Endometrium (tissue), 2 donors: ENCODE results near the gene THSD4.
A peak's percentile ranks its signal among the peaks of the same experiment; 100 is the strongest.

Source experiments
- FAIRE-seq: peaks from 2 replicates; lab custom pipeline; 2012; peaks lifted over from hg19 to GRCh38; lab: Jason Lieb, UNC
- donor health status: control.
- donor health status: control.

THSD4 gene

DNA sequence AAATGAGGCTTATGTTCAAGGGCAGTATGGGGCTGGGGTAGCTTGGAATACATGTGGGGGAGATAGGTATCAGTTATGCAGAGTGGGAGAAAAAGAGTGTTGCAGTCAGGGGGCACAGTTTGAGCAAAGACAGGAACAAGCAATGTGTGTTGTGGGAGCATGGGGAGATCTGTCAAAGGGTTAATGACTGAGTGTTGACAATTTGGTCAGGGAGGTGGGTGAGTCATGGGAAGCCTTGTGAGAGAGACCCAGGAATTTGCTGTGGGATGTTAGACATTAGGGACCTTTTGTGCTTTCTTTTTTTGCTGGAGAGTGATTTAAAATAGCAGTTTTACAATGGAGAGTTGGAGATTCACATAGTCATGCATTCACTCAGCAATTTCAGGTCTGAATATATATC, 473.5 kb downstream of the THSD4 start:
- no peak for FAIRE-seq

DNA sequence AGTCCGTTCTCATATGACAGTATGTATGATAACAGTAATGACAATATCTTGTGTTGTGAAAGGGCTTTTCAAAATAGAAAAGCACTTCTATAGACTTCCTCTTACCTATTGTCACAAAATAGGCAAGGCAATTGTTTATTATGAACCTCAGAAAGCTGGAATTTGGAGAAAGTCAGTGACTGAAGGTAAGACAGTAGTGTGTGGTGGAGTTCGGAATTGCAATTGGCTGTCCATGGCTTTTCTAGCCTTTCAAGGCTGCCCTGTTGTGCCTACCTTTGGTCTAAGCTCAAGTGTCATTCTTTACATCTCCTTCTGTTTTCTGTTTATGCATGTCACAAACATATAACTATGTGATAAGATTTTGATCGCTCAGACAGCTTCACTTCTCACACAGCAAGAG, 475.8 kb downstream of the THSD4 start:
- FAIRE-seq: no peak

DNA sequence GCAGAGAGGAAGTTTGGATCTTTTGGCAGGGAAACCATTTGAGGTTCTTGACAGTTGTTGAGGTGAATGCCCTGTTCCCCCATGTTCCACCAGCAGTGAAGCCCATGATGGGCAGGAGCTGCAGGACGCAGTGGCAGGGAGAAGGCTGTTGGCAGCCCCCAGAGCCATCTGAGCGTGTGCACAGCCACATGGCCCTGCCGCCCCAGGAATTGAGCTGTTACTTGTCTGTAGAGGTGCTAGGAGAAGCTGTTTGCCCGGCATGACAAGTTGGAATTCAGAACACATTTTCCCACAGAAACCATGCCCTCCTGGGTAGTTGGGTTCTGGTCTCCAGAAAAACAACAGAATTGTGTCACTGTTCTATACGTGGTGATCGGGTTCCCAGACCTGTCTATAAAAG, 476.9 kb downstream of the THSD4 start:
- no peak for FAIRE-seq

DNA sequence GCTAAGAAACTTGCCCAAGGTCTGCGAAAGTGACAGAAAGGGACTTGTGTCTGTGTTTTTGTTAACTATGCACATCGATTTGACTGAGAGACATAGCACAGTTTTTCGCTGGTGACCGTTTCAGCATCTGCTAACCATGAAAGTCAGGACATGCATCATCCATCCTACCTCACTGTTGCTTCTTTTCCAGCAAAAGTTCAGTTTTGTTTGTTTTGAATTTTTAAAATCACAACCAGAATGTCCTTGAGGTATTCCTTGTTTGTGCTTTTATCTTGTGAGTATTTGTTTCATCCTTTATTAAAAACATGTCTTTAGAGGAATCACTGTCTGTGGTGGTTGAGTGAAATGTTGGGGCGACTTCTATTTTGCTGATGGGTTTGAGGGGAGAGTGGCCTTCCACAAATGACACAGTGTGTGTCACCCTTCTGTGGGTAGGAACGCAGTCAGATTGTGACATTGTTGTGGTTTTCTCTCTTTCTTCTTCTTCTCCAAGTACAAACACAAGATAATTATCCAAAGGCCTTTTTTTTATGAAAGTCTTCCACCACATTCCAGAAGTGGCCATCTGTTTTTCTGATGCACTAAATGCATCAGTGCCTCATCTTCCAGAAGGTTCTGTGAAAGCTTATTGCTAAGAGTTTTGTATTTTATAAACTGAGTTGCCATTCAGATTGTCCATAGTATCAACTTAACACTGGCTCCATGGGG, 480.7 kb downstream of the THSD4 start:
- peak; percentile 88 for FAIRE-seq

DNA sequence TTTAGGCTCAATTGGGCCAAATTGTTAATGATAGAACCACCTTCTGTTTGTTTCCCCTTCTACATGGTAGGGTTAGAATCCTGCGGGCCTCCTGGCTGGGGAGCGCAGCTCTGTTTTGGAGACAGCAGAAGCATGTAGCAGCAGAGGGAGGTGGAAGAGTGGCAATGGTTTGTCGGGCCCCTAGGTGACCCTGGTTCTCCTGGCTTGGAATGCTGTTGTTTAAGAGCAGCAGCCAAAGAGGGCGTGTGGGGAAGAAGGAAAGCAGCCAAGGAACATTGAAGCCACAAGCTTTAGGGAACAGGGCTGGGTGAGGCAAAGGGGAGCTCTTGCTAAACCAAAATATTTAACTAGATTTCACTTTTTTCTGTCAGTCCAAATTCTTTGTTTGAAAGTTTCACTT, 481.4 kb downstream of the THSD4 start:
- peak; percentile 95 for FAIRE-seq

DNA sequence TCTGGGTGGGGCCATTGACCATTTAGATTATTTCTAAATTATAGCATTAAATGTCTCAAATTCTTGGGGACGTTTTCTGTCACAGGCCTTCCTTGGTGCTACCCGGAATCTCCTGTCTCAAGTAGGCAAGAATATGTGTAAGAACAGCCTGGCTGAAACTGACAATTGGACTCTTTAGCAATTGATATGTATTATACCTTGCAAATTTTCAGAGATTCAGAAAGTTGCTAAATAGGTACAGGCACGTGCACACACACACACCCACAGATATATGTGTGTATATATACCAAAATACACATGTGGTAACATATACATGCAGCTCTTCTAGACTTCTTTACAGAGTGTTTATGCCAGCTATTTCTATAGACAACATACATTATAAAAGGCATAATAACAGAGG, 481.9 kb downstream of the THSD4 start:
- FAIRE-seq: no peak

DNA sequence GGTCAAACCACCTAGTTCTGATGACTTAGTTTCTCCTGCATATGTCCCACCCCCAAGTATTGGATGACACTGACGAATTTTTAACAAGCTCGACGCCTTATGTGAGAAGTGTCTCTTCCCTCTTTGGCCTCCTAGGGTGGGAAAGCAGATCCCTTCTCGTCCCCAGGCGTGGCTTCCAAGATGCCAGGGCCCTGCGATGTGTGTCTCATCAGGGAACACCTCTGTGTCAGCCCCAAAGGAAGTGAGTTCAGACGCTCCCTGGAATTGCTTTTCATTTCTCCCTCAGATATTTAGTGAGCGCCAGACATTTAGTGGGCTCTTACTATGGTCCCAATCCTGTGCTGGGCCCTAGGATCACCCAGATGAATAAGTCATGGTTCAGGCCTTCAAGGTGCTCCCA, 482.4 kb downstream of the THSD4 start:
- no peak for FAIRE-seq

DNA sequence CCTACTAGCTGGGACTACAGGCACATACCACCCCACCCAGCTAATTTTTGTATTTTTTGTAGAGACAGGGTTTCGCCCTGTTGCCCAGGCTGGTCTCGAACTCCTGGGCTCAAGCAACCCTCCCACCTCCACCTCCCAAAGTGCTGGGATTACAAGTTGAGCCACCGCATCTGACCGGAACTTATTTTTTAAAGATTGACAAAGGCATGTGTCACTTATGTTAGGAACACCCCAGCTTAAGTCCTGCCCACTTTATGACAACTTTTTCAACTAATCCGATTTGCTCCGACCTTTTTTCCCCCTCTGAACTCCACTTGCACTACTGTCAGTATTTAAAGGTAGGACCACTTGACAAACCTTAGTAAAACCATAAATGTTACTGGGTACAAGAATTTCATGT, 483.5 kb downstream of the THSD4 start:
- no peak for FAIRE-seq

DNA sequence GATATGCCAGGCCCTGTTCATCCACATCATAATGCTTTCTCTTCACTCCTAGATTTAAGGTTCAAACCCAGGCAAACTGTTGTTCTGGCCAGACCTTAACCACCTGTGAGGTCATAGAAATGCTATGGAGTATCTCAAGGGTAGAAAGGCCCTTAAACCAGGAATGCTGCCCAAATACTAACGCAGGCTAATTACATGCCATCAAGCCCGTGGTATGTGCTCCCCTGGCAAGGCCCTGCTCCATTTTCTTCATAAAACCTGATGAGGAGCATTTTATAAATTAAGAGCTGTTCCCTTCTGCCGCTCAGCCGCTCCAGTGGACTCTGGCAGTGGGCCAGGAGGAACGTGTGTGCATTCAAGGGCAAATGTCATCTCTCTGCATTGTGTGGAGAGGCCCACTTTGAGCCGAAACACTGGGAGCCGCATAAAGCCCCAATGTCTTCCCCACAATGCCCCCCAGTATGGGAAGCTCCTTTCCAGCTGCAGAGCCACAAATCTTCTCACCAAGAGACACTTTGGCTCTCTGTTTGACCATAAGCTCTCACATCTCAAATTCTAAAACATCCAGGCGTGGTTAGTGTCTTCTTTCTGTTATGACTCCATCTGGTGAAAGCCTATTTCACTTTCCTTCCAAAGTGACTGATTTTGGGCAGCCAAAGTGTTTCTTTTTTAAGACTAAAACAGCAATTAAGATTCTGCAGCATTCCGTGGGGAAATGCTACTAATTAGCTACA, 484.3 kb downstream of the THSD4 start:
- FAIRE-seq: peak; percentile 90

DNA sequence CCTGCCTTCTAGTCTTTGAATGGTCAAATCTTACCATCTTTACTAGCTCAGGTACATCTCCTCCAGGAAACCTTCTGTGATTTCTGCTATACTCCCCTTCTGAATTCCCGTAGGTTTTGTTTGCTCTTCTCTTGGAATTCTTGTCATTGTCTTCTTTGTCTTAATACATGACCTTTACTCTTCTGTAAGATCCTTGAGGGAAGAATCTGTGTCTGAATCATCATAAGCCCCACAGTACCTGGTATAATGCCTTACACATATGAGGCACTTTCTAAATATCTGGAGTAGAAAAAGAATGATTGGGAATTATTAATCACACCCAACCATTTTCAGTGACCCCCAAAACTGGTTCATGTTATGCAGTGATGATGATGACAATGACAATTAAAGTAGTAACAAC, 485.0 kb downstream of the THSD4 start:
- FAIRE-seq: no peak

DNA sequence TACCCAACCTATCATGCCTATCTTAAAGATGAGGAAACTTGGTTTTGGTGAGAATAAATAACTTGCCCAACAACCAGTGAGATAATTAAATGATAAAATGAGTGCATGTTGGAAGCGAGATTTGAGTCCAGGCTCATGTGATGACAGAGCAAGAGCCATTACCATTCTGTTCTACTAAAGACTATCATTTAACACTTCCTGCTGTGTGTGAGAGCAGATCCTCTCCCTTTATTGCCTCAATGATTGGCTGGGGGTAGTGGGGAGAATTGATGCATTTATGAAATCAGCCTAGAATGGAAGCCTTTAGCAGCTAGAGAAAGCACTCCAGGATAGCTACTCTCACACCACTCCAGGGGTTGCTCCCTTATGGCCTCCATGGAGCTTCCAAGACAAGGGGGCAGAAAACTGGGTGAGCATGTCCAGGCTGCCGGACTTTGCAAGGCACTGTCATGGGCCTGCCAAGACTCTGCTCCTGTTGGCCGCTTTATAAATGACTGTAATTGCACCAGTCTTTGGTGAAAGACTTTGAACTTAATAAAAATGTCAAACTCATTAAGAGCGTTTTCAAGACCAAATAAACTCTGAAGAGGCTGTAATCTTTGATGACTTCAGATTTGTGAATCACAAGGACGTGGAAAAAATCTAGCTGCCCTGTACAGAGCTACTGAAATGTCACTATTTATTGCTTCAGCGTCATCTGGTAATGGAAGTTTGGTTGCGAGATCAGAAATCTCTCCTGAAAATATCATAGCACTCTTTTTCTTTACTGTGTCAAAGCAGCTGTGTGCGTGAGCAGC, 486.0 kb downstream of the THSD4 start:
- peak; percentile 91 for FAIRE-seq

DNA sequence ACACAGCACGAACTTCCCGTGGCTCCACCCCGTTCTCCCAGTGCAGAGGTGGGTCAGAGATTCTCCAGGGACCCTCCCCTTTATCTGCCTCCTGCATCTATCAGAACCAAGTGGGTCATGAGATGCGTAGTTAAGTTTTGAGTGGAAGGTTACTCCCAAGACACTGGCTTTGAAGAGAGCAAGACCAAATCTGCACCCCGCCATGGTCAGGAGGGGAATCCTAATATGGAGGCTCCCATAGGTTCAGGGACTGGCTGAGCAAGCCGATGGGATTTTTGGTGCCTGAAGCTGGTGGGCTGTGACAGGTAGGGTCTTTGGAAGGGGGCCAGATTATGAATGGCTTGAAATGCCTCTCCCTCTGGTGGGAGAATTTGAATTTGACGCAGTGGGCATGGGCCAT, 488.1 kb downstream of the THSD4 start:
- no peak for FAIRE-seq

DNA sequence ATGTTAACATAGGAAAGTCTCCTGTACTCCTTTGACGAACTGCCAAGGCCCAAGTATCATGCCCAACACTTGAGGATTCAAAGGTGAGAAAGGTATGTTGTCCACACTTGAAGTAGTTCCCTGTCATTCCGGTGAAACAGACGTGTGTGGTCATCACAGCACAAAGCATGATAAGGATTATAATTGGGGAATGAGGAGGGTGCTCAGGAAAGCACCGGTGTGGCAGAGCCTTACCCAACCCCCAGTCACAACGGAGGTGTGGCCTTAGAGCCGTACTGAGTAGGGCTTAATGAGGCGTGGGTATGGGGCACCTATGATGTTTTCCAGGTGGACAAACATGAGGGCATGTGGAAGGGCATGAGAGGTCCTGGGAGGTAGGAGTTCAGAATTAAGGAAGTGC, 492.1 kb downstream of the THSD4 start:
- no peak for FAIRE-seq

DNA sequence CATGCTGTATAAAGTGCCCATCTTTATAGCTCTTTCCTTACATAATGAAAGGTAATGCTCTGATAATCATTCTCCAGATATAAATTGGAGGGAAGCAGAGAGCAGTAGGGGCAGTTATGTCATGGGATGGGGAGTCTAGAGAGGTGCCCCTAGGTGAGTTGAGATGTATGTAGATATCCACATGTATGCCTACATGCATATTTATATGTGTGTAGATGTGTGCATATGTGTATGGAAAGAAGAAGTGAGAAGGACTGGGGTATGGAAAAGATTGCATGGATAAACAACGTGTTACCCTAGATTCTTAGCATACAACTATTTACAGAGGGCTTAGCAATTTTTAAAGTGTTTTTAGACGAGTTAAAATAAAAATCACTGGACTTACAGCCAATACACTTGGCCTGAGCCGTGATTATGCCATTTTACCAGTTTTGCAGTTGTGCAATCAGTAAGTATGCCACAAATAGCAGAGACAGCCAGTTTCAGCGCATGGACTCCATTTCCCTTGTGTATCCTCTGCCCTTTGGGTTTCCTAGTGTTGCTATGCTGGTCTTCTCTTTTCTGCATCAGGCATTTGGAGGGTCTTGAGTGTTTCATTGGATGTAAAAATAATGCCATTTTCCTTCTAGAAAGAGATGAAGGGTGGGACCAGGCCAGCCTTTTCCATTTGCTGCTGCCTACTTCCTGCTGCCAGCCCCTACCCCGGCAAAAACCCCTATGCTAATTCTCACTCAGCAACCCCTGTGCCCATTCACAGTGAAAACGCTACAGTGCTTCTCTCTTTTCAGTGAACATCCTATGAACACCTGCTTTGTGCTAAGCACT, 495.7 kb downstream of the THSD4 start:
- FAIRE-seq: no peak

DNA sequence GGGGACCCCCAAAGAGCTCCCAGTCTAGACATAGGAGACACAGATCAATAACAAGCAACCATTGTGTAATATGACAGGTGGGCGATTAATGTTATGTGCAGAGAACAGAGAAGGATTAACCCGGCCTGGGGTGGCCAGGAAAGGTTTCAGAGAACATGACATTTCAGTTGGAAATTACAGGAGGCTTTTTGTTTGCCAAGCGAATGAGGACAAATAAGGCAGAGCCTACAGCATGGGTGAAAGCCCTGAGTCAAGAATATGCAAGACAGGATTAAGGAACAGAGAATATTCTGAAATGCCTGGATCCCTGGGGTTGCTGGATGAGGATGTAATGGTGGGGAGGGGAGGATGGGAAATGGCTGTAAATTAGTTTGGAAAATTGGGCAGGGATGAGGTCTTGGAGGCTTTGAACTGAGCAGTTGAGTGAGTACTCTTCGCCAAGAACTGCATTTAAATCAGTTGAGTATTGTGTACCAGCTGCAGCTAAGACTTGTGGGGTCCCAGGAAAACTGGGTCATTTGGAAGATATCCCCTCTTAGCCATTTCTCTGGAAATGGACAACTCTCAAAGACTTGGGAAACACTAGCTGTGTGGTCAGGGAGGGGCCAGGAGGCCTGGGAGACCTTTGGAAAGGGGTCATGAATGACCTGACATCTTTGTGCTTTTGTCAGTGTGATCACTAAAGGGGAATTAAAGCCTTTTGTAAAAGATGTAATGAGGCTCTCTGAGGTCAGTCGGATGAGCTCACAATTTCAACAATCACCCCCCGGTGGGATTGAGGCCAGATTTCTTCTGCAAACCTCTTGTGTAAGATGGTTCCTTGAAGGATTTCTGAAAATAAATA, 496.5 kb downstream of the THSD4 start:
- no peak for FAIRE-seq

DNA sequence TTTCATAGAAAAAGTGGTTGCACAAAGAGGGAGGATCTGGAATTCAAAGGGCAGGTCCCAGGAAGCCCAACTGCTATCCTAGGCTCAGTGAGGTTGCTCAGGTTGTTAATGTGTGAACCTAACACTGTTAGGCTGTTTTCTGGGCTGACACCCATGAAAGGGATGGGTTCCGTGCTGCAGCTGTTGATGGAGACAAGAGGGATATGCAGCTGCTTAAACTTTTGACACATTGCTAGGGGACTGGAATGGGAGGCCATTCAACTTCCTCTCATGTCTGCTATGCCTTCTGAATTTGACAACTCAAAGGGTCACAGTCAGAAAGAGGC, 497.1 kb downstream of the THSD4 start:
- FAIRE-seq: no peak

DNA sequence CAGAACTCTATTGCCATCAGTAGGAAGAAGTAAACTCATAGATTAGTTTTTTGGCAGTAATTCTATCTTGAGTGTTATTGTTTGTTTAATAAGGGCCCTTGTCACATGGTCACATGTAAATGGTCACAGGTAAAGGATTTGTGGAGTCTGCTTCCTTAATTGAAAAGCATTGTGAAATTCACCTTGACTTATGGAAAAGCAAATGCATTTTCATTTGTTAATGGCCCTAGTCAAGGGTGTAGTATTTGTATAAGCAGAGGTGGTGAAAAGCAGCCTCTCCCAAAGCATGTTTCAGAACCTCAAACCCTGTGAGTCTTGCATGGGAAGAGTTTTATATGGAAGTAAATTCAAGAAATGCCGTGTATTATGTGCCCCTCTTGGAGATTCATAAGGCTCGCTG, 497.6 kb downstream of the THSD4 start:
- FAIRE-seq: no peak

DNA sequence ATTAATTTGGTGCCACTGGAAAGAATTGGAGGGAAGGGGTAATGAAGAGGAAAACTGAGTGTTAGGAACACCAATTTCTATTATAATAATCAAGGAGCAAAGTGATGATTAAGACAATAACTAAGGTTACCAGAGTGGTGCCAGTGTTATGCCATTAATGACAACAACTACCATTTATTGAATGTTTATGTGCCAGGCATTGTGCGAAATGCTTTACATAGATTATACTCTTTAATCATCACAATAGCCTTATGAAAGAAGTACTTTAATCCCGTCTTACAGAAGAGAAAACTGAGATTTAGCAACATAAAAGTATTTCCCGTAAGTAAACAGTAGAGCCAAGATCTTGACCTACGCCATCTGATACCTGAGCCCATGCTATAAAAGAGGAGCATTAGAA, 507.8 kb downstream of the THSD4 start:
- FAIRE-seq: no peak

DNA sequence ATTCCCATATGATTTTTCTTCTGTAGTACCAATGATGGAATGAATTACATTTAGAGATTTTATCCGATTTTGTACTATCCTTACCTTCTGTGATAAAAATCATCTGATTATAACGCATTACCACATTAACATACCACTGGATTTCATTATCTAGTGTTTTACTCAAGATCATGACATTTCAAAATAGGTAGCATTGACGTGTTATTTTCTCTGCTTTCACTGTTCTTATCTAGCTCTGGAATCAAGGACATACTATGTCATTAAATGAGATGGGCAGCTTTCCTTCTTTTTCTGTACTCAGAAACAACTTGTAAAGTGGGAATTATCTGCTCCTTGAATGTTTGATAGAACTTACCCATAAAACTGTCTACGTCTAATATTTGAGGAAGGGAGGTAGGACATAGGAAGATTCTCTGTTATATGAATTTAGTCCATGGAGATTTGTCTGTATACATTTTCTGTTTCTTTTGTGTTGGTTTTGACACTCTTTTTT, 511.4 kb downstream of the THSD4 start:
- no peak for FAIRE-seq

DNA sequence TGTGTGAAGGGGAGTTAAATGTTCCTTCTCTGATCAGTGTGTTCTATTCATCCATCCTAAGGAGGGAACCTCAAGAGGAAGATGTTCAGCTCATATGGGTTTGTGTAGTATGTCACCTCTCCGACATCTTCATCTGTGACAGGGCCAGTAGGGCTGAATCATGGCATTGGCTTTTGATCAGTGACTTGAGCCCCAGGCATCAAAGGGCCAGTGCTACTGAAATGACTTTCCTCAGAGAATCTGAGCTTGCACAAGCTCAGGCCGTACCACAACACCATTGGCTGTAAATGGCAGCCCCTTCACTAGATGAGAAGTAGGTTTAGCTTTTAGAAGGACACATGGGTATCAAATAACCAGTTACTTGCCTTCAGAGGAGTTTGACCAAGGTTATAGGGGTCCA, 511.9 kb downstream of the THSD4 start:
- no peak for FAIRE-seq

DNA sequence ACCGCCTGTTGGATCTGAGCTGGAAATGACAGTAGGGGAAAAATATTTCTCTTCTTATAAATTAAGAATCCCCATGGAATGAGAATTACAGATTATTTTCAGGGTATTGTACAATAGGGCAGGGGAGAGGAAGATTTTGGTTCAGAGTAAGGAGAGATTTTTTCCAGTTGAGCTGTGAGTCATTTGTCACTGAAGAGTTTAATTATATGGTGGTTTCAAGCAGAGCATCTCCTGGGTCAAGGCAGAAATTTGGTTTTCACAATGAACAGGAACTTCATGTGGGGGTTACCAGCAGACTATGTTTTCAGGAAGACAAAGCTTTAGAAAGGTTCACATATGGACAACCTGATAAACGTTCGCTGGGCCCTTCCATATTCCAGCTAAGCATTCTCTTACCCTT, 512.3 kb downstream of the THSD4 start:
- no peak for FAIRE-seq
